Activated naive CD4-positive, alpha-beta T cell treated with anti-CD3 and anti-CD28 coated beads for 36 hours (primary cell): Measurements from ENCODE around the gene NOM1. TPM values are rescaled to one million over a fixed set of nuclear protein-coding genes. Genes with fewer than 3 reads are reported as not detected.
"Not testable (repeated sequence)": the region's sequence is repeated elsewhere in the genome, so short reads cannot be mapped to it uniquely, and the experiment has no call there.

Source experiments
- CTCF ChIA-PET: fragments of 350-600 bp; sonication (Branson Sonifier 250); formaldehyde crosslinking; loops from one replicate; lab custom pipeline; 2021; ENCODE audit warnings: antibody characterized with exemption; lab: Charles Lee
- DNase-seq: peaks from one replicate; pipeline ENCODE4 v3.0.0-alpha.2; 2020
- H3K27ac Mint-ChIP-seq: one replicate; pipeline ENCODE4 v1.8.0; 2021; ENCODE audit warnings: mild to moderate bottlenecking, mixed read lengths
- H3K27me3 Mint-ChIP-seq: one replicate; pipeline ENCODE4 v1.8.0; 2021; ENCODE audit warnings: low read depth, mixed read lengths
- H3K36me3 Mint-ChIP-seq: one replicate; pipeline ENCODE4 v1.8.0; 2021; ENCODE audit warnings: low read depth, mixed read lengths
- H3K4me1 Mint-ChIP-seq: one replicate; pipeline ENCODE4 v1.8.0; 2021; ENCODE audit warnings: low read depth, mixed read lengths
- H3K4me3 Mint-ChIP-seq: one replicate; pipeline ENCODE4 v1.8.0; 2021; ENCODE audit warnings: mild to moderate bottlenecking, moderate library complexity, mixed read lengths
- H3K9me3 Mint-ChIP-seq: one replicate; pipeline ENCODE4 v1.8.0; 2021; ENCODE audit warnings: mixed read lengths
- intact Hi-C: fragments of 100-400 bp; cut with micrococcal nuclease; formaldehyde crosslinking; loops from one replicate; pipeline ENCODE4 v1.15.1; 2023
- total RNA-seq, 2 experiments: library from RNA; stranded (reverse); gene quantifications; one replicate each; pipeline ENCODE4 v1.2.3, GENCODE V29; 2021

The NOM1 gene, protein sequence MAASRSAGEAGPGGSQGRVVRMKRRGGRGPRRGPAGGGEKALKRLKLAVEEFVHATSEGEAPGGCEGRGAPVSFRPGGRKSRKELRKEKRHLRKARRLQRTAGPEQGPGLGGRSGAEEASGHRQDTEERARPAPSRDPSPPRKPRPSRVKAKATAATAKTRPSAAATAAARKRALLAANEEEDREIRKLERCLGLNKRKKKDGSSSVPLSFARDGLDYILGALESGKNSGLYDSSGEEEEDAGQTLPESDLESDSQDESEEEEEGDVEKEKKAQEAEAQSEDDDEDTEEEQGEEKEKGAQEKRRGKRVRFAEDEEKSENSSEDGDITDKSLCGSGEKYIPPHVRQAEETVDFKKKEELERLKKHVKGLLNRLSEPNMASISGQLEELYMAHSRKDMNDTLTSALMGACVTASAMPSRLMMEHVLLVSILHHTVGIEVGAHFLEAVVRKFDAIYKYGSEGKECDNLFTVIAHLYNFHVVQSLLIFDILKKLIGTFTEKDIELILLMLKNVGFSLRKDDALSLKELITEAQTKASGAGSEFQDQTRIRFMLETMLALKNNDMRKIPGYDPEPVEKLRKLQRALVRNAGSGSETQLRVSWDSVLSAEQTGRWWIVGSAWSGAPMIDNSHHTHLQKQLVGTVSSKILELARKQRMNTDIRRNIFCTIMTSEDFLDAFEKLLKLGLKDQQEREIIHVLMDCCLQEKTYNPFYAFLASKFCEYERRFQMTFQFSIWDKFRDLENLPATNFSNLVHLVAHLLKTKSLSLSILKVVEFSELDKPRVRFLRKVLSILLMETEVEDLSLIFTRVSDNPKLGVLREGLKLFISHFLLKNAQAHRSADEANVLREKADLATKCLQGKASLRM
- total RNA-seq = 10 to 100 TPM; 26.0 to 28.3 TPM

DNA sequence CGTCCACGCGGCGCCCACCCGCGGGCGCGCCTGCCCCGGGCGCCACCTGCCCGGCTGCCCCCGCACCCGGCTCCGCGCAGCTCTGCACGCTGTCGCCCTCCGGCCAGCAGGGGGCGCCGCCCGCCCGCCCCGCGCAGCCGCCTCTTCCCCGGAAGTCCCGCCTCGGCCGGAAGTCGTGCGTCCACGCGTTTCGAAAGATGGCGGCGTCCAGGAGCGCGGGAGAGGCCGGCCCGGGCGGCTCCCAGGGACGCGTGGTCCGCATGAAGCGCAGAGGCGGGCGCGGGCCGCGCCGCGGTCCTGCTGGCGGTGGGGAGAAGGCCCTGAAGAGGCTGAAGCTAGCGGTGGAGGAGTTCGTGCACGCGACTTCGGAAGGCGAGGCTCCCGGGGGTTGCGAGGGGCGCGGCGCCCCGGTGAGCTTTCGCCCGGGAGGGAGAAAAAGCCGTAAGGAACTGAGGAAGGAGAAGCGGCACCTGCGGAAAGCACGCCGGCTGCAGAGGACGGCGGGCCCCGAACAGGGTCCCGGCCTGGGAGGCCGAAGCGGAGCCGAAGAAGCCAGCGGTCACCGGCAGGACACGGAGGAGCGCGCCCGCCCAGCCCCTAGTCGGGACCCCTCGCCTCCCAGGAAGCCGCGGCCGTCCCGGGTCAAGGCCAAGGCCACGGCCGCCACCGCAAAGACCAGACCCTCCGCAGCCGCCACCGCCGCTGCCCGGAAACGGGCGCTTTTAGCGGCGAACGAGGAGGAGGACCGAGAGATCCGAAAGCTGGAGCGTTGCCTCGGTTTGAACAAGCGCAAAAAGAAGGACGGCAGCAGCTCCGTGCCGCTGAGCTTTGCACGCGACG is at the start of gene NOM1:
TSS of gene NOM1 (plus strand) at position 172 of the 840 bp plus-strand sequence. CDS start at position 198, 26 bp downstream.
- Mint-ChIP-seq H3K27ac (peak within 1 kb of the TSS; percentile 53), H3K4me1 (peaks cover 37% of the 10 kb centered on the region), H3K36me3 (peaks cover 30% of the 10 kb centered on the region), H3K4me3 (peak within 1 kb of the TSS; percentile 90), H3K9me3 (no peaks in the 10 kb centered on the region), H3K27me3 (peaks cover 12% of the 10 kb centered on the region)
- intact Hi-C loops = loop anchor here (1.0 to 10.0 kb wide), 7 partner anchors 26 to 1142 kb away; partner anchors contain the start of genes LMBR1 and UBE3C
- CTCF ChIA-PET = interaction anchor here (0.6 to 1.3 kb wide), 13 partner anchors 14 to 272 kb away, joined by 3 to 6 read pairs (median 3); partner anchors contain the start of gene LMBR1
- DNase-seq = peak; percentile 92

- CTCF ChIA-PET = interaction anchor here (1.3 kb wide), 1 partner anchor 350 kb away, joined by 4 read pairs; no protein-coding TSS in a partner anchor
- H3K27me3 Mint-ChIP-seq, H3K9me3 Mint-ChIP-seq, DNase-seq, H3K27ac Mint-ChIP-seq, H3K4me3 Mint-ChIP-seq, H3K36me3 Mint-ChIP-seq, intact Hi-C loops: not testable (repeated sequence)
- H3K4me1 Mint-ChIP-seq = peaks cover 23% of the 10 kb centered on the region
Measured at GRCh38 chr7:156900093-156900492, 49.4 kb upstream of the NOM1 start.

DNA sequence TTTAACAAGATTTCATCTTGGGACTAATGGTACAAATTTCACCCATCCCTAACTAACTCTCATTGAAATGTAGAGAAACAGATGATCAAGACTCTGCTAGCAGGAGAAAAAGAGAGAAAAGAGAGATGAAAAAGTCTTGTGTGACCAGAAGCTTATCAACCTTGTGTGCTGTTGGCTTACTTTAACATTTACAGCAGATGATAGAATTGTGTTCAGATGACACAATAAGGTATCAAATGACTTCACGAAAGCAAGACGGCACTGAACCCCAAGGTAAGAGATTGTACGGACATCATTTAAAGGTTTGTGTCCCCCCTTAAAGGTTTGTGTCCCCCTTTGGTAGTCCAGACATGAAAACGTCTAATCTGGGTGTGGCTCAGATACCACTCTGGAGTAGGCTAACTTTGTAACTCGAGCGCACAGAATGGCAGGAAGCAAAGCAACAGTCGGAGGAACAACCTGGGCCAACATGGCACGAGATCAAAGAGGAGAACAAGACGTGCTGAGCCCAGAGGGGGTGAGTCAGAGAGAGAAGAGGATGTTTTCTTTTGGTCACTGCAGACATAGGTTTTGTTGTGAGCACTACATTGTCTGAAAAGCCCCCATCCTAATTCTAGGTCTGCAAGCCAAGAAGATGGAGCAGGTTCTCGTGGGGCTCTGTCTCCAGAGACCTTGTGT is 46.1 kb upstream of the NOM1 start:
- DNase-seq = peak; percentile 24
- Mint-ChIP-seq H3K36me3 (no peaks in the 10 kb centered on the region), H3K9me3 (no peaks in the 10 kb centered on the region), H3K4me3 (no peak overlapping the region), H3K27ac (no peak overlapping the region), H3K4me1 (peaks cover 12% of the 10 kb centered on the region), H3K27me3 (no peaks in the 10 kb centered on the region)
- CTCF ChIA-PET = interaction anchor here (1.7 kb wide), 1 partner anchor 347 kb away, joined by 4 read pairs; no protein-coding TSS in a partner anchor
- intact Hi-C loops = no loop called here

DNA sequence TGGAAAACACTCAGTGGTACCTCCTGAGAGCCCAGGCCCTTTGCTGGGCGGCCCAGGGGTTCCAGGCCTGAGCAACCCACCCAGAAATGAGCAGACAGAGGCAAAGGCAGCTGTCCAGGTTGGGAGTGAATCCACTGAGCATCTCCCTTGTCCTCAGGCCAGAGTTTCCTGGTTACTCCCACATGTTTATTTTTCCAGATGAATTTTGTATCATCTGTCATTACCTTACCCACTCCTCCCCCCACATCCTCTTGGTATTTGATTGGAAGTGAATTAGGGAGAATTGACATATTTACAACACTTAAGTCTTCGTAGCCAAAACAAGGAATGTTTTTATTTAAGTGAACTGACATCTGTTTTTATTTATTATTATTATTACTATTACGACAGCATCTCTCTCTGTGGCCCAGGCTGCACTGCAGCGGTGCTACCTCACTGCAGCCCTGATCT is 43.3 kb upstream of the NOM1 start:
- Mint-ChIP-seq H3K9me3 (no peaks in the 10 kb centered on the region), H3K36me3 (no peaks in the 10 kb centered on the region), H3K4me3 (no peak overlapping the region), H3K27me3 (no peaks in the 10 kb centered on the region), H3K27ac (no peak overlapping the region), H3K4me1 (peaks cover 12% of the 10 kb centered on the region)
- CTCF ChIA-PET = no interaction called here
- intact Hi-C loops = no loop called here
- DNase-seq = no peak

- Mint-ChIP-seq H3K27ac (no peak overlapping the region), H3K4me3 (no peak overlapping the region), H3K9me3 (no peaks in the 10 kb centered on the region), H3K27me3 (peaks cover 7% of the 10 kb centered on the region), H3K4me1 (peaks cover 12% of the 10 kb centered on the region), H3K36me3 (no peaks in the 10 kb centered on the region)
- intact Hi-C loops = no loop called here
- no peak for DNase-seq
- CTCF ChIA-PET = interaction anchor here (1.1 kb wide), 1 partner anchor 41 kb away, joined by 3 read pairs; the partner anchor contains the start of gene NOM1
Measured at GRCh38 chr7:156907656-156908055, 41.9 kb upstream of the NOM1 start.

GRCh38 chr7:156909574-156910252 is 39.8 kb upstream of the NOM1 start:
- H3K4me3 Mint-ChIP-seq, H3K36me3 Mint-ChIP-seq, H3K4me1 Mint-ChIP-seq, H3K9me3 Mint-ChIP-seq, CTCF ChIA-PET, H3K27ac Mint-ChIP-seq, DNase-seq: not testable (repeated sequence)
- intact Hi-C loops = loop anchor here (1.0 kb wide), 3 partner anchors 40 to 364 kb away; partner anchors contain the start of gene NOM1
- H3K27me3 Mint-ChIP-seq = peaks cover 11% of the 10 kb centered on the region

DNA sequence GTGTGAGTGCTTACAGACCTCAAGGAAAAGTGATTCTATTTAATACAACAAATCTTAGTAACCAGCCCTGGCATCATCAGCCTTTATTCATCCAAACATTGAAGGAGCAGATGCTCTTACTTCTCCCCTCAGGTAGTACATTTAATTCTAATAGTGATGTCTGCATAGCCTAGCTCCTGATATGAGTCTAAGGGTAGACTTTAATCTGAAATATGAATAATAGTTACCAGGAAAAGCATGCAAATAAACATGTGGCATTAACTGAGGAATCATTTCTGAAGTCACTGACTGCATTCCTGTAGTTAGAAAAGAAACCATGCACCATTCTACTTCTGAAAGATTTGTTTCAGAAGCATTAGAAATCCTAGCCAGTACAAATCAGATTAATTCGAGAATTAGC is 30.9 kb upstream of the NOM1 start:
- no peak for DNase-seq
- H3K4me3 Mint-ChIP-seq = no peak overlapping the region
- no peaks in the 10 kb centered on the region for H3K36me3 Mint-ChIP-seq
- intact Hi-C loops = no loop called here
- H3K27me3 Mint-ChIP-seq = peaks cover 16% of the 10 kb centered on the region
- H3K9me3 Mint-ChIP-seq = no peaks in the 10 kb centered on the region
- H3K4me1 Mint-ChIP-seq = peaks cover 17% of the 10 kb centered on the region
- H3K27ac Mint-ChIP-seq = peak overlapping the region; percentile 63
- CTCF ChIA-PET = no interaction called here

GRCh38 chr7:156919132-156919713 is 30.3 kb upstream of the NOM1 start:
- H3K27ac Mint-ChIP-seq = no peak overlapping the region

DNA sequence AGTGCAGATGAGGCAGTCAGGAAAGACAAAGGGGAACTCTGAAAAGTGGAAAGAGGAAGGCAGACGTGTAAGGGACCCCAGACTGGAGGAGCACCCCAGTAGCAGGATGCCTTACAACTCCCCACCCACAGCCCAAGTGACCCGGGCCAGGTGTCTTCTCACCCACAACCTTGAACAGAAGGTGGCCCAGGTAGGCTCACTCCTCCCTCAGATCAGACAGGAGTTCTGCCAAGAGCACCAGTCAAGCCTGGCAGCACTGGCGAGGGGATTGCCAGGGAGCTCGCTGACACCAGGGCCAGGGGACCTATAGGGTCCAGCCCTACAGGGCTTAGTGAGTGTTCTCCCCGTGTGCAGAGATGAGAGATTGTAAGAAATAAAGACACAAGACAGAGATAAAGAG is 29.4 kb upstream of the NOM1 start:
- no peak for DNase-seq
- Mint-ChIP-seq H3K9me3 (no peaks in the 10 kb centered on the region), H3K27ac (no peak overlapping the region), H3K4me1 (peaks cover 24% of the 10 kb centered on the region), H3K27me3 (peaks cover 14% of the 10 kb centered on the region), H3K4me3 (no peak overlapping the region), H3K36me3 (no peaks in the 10 kb centered on the region)
- intact Hi-C loops = no loop called here
- CTCF ChIA-PET = no interaction called here

More at GRCh38 chr7:156919132-156919713, 30.3 kb upstream of the NOM1 start:
- intact Hi-C loops = no loop called here
- Mint-ChIP-seq H3K4me1 (peaks cover 20% of the 10 kb centered on the region), H3K36me3 (no peaks in the 10 kb centered on the region), H3K9me3 (no peaks in the 10 kb centered on the region), H3K27me3 (peaks cover 14% of the 10 kb centered on the region), H3K4me3 (no peak overlapping the region)
- DNase-seq = no peak
- CTCF ChIA-PET = no interaction called here

- peaks cover 11% of the 10 kb centered on the region for H3K27me3 Mint-ChIP-seq
- intact Hi-C loops, H3K4me3 Mint-ChIP-seq, DNase-seq, H3K9me3 Mint-ChIP-seq, H3K36me3 Mint-ChIP-seq, H3K27ac Mint-ChIP-seq, CTCF ChIA-PET: not testable (repeated sequence)
- peaks cover 24% of the 10 kb centered on the region for H3K4me1 Mint-ChIP-seq
Measured at GRCh38 chr7:156920487-156921373, 28.8 kb upstream of the NOM1 start.
